Glutamatergic neuron (in vitro differentiated cells): Measurements from ENCODE around the gene PDHX. TPM values are rescaled to one million over a fixed set of nuclear protein-coding genes. Genes with fewer than 3 reads are reported as not detected.

Experiments used
- DNase-seq: peaks from one replicate; pipeline ENCODE4 v3.0.0; 2022
- H3K27ac Mint-ChIP-seq: one replicate; pipeline ENCODE4 v1.8.0; 2020; ENCODE audit warnings: mild to moderate bottlenecking, mixed read lengths, inconsistent platforms; ENCODE audit not compliant: unreplicated experiment
- H3K27me3 Mint-ChIP-seq: one replicate; pipeline ENCODE4 v1.8.0; 2020; ENCODE audit warnings: mild to moderate bottlenecking, moderate library complexity, mixed read lengths, inconsistent platforms; ENCODE audit not compliant: unreplicated experiment
- H3K36me3 Mint-ChIP-seq: one replicate; pipeline ENCODE4 v1.8.0; 2020; ENCODE audit warnings: mild to moderate bottlenecking, mixed read lengths, inconsistent platforms; ENCODE audit not compliant: unreplicated experiment
- H3K4me1 Mint-ChIP-seq: one replicate; pipeline ENCODE4 v1.8.0; 2020; ENCODE audit warnings: mild to moderate bottlenecking, low read depth, mixed read lengths, inconsistent platforms; ENCODE audit not compliant: unreplicated experiment
- H3K4me3 Mint-ChIP-seq: one replicate; pipeline ENCODE4 v1.8.0; 2020; ENCODE audit warnings: mild to moderate bottlenecking, mixed read lengths, inconsistent platforms; ENCODE audit not compliant: unreplicated experiment
- H3K9me3 Mint-ChIP-seq: one replicate; pipeline ENCODE4 v1.8.0; 2020; ENCODE audit warnings: mild to moderate bottlenecking, moderate library complexity, mixed read lengths, inconsistent platforms; ENCODE audit not compliant: unreplicated experiment
- CTCF ChIP-seq: fragments of 200-600 bp; sonication (generic); IDR thresholded peaks from one replicate; pipeline ENCODE4 v1.5.0; 2021; ENCODE audit not compliant: partially characterized antibody, unreplicated experiment
- long read RNA-seq: library from polyadenylated mRNA; unstranded; transcript quantifications from one replicate; pipeline ENCODE4 v2.0.0, GENCODE V29; 2020; ENCODE audit not compliant: unreplicated experiment
- total RNA-seq: library from RNA; stranded (reverse); fragmentation: NEBNext Ultra II Directional; extraction: Animal tissue kit (Norgen Biotek cat#: 25700); gene quantifications from one replicate; pipeline ENCODE4 v1.2.1, GENCODE V29; 2021; ENCODE audit not compliant: unreplicated experiment

PDHX gene
- 46.5 TPM for total RNA-seq
- long read RNA-seq, transcript PDHX-201 (11 exons, 2,389 nt), result major isoform, 28 of 35 reads
- long read RNA-seq, partial matches to known transcripts, result 2 of 35 reads
- long read RNA-seq, other reads (novel, unspliced or antisense), result 5 of 35 reads

GRCh38 chr11:34916015-34916842 is at the start of gene PDHX, which contains the start of gene APIP:
Gene PDHX, plus strand, starts transcription at chr11:34916618. Its CDS starts 38 bp downstream, at chr11:34916656.
Gene APIP, minus strand, starts transcription at chr11:34916379. Its CDS starts 95 bp downstream, at chr11:34916284.
- DNase-seq, result peak; percentile 100
- Mint-ChIP-seq H3K9me3 (peaks cover 10% of the 10 kb centered on the region), H3K4me3 (peak within 1 kb of the TSS; percentile 99), H3K27ac (peak within 1 kb of the TSS; percentile 98), H3K27me3 (peaks cover 8% of the 10 kb centered on the region), H3K36me3 (peaks cover 13% of the 10 kb centered on the region), H3K4me1 (peaks cover 19% of the 10 kb centered on the region)
- no peak for TF ChIP-seq CTCF

- DNase-seq, result no peak
- peak; percentile 49 for TF ChIP-seq CTCF
- Mint-ChIP-seq H3K9me3 (no peaks in the 10 kb centered on the region), H3K4me3 (no peak overlapping the region), H3K27me3 (no peaks in the 10 kb centered on the region), H3K27ac (no peak overlapping the region), H3K4me1 (peaks cover 3% of the 10 kb centered on the region), H3K36me3 (no peaks in the 10 kb centered on the region)
Observed at GRCh38 chr11:34869425-34869824, 47.0 kb upstream of the PDHX start.

GRCh38 chr11:34870548-34871196 is 45.7 kb upstream of the PDHX start:
- H3K27me3 Mint-ChIP-seq, result peaks cover 2% of the 10 kb centered on the region
- no peak for TF ChIP-seq CTCF
- no peak overlapping the region for H3K27ac Mint-ChIP-seq
- H3K4me3 Mint-ChIP-seq, result no peak overlapping the region
- H3K9me3 Mint-ChIP-seq, result peaks cover under 1% of the 10 kb centered on the region
- peaks cover 3% of the 10 kb centered on the region for H3K4me1 Mint-ChIP-seq
- H3K36me3 Mint-ChIP-seq, result peaks cover 7% of the 10 kb centered on the region
- no peak for DNase-seq

GRCh38 chr11:34874202-34874601 is 42.2 kb upstream of the PDHX start:
- peaks cover 2% of the 10 kb centered on the region for H3K9me3 Mint-ChIP-seq
- H3K4me1 Mint-ChIP-seq, result no peaks in the 10 kb centered on the region
- no peak for TF ChIP-seq CTCF
- H3K4me3 Mint-ChIP-seq, result no peak overlapping the region
- H3K27me3 Mint-ChIP-seq, result peaks cover 4% of the 10 kb centered on the region
- H3K27ac Mint-ChIP-seq, result no peak overlapping the region
- H3K36me3 Mint-ChIP-seq, result peaks cover 7% of the 10 kb centered on the region
- DNase-seq, result no peak
